ENCODE measurements around the gene SHC2.

SHC2 gene

GRCh38 chr19:406971-407510 lies 53.8 kb downstream of the SHC2 start:
- no peaks in the 10 kb centered on the region for H3K9me3 ChIP-seq (ENCODE audit: control insufficient read depth in 1 of 2, low read length in 2 of 2)
- H3K36me3 ChIP-seq (ENCODE audit: control insufficient read depth in 1 of 2, insufficient read depth in 2 of 2, low read length in 2 of 2), result no peaks in the 10 kb centered on the region
- H3K27ac ChIP-seq (ENCODE audit: low read depth, low read length), result no peak overlapping the region
- no peak overlapping the region for H3K4me3 ChIP-seq (ENCODE audit: low read depth in 1 of 2, low read length in 2 of 2)
- no peak overlapping the region for H3K9ac ChIP-seq (ENCODE audit: low read depth in 1 of 2, low read length in 2 of 2)
- peaks cover 0 to 7% of the 10 kb centered on the region in 2 donors for H3K4me1 ChIP-seq (ENCODE audit: control insufficient read depth in 1 of 2, insufficient read depth in 2 of 2, low read length in 2 of 2)
- H3K27me3 ChIP-seq (ENCODE audit: control insufficient read depth in 1 of 2, insufficient read depth in 2 of 2, low read length in 2 of 2), result peaks cover 19 to 44% of the 10 kb centered on the region in 2 donors

- Histone ChIP-seq H3K27me3 (ENCODE audit: control insufficient read depth in 1 of 2, insufficient read depth in 2 of 2, low read length in 2 of 2) (peaks cover 19 to 45% of the 10 kb centered on the region in 2 donors), H3K9me3 (ENCODE audit: control insufficient read depth in 1 of 2, low read length in 2 of 2) (no peaks in the 10 kb centered on the region), H3K27ac (ENCODE audit: low read depth, low read length) (no peak overlapping the region), H3K36me3 (ENCODE audit: control insufficient read depth in 1 of 2, insufficient read depth in 2 of 2, low read length in 2 of 2) (no peaks in the 10 kb centered on the region), H3K4me3 (ENCODE audit: low read depth in 1 of 2, low read length in 2 of 2) (no peak overlapping the region), H3K4me1 (ENCODE audit: control insufficient read depth in 1 of 2, insufficient read depth in 2 of 2, low read length in 2 of 2) (peaks cover 0 to 7% of the 10 kb centered on the region in 2 donors), H3K9ac (ENCODE audit: low read depth in 1 of 2, low read length in 2 of 2) (no peak overlapping the region)
Observed at GRCh38 chr19:406135-406781, 54.6 kb downstream of the SHC2 start.

- Histone ChIP-seq H3K36me3 (ENCODE audit: control insufficient read depth in 1 of 2, insufficient read depth in 2 of 2, low read length in 2 of 2) (no peaks in the 10 kb centered on the region), H3K9me3 (ENCODE audit: control insufficient read depth in 1 of 2, low read length in 2 of 2) (no peaks in the 10 kb centered on the region), H3K9ac (ENCODE audit: low read depth in 1 of 2, low read length in 2 of 2) (no peak overlapping the region), H3K4me3 (ENCODE audit: low read depth in 1 of 2, low read length in 2 of 2) (no peak overlapping the region), H3K27ac (ENCODE audit: low read depth, low read length) (no peak overlapping the region), H3K4me1 (ENCODE audit: control insufficient read depth in 1 of 2, insufficient read depth in 2 of 2, low read length in 2 of 2) (peaks cover 0 to 7% of the 10 kb centered on the region in 2 donors), H3K27me3 (ENCODE audit: control insufficient read depth in 1 of 2, insufficient read depth in 2 of 2, low read length in 2 of 2) (peaks cover 17 to 43% of the 10 kb centered on the region in 2 donors)
Observed at GRCh38 chr19:405121-405965, 55.5 kb downstream of the SHC2 start.

- Histone ChIP-seq H3K27me3 (ENCODE audit: control insufficient read depth in 1 of 2, insufficient read depth in 2 of 2, low read length in 2 of 2) (peaks cover 5 to 31% of the 10 kb centered on the region in 2 donors), H3K9me3 (ENCODE audit: control insufficient read depth in 1 of 2, low read length in 2 of 2) (no peaks in the 10 kb centered on the region), H3K9ac (ENCODE audit: low read depth in 1 of 2, low read length in 2 of 2) (no peak overlapping the region), H3K27ac (ENCODE audit: low read depth, low read length) (no peak overlapping the region), H3K36me3 (ENCODE audit: control insufficient read depth in 1 of 2, insufficient read depth in 2 of 2, low read length in 2 of 2) (no peaks in the 10 kb centered on the region), H3K4me1 (ENCODE audit: control insufficient read depth in 1 of 2, insufficient read depth in 2 of 2, low read length in 2 of 2) (peaks cover 0 to 3% of the 10 kb centered on the region in 2 donors), H3K4me3 (ENCODE audit: low read depth in 1 of 2, low read length in 2 of 2) (no peak overlapping the region)
Observed at GRCh38 chr19:403221-404027, 57.4 kb downstream of the SHC2 start.

- H3K9ac ChIP-seq (ENCODE audit: low read depth in 1 of 2, low read length in 2 of 2), result no peak overlapping the region
- no peak overlapping the region for H3K27ac ChIP-seq (ENCODE audit: low read depth, low read length)
- no peak overlapping the region for H3K4me3 ChIP-seq (ENCODE audit: low read depth in 1 of 2, low read length in 2 of 2)
- no peaks in the 10 kb centered on the region for H3K9me3 ChIP-seq (ENCODE audit: control insufficient read depth in 1 of 2, low read length in 2 of 2)
- peaks cover 0 to 3% of the 10 kb centered on the region in 2 donors for H3K4me1 ChIP-seq (ENCODE audit: control insufficient read depth in 1 of 2, insufficient read depth in 2 of 2, low read length in 2 of 2)
- no peaks in the 10 kb centered on the region for H3K36me3 ChIP-seq (ENCODE audit: control insufficient read depth in 1 of 2, insufficient read depth in 2 of 2, low read length in 2 of 2)
- peaks cover 5 to 29% of the 10 kb centered on the region in 2 donors for H3K27me3 ChIP-seq (ENCODE audit: control insufficient read depth in 1 of 2, insufficient read depth in 2 of 2, low read length in 2 of 2)
Observed at GRCh38 chr19:402786-403185, 58.0 kb downstream of the SHC2 start.

GRCh38 chr19:401866-402511 lies 58.8 kb downstream of the SHC2 start:
- H3K4me1 ChIP-seq (ENCODE audit: control insufficient read depth in 1 of 2, insufficient read depth in 2 of 2, low read length in 2 of 2), result peaks cover 0 to 3% of the 10 kb centered on the region in 2 donors
- no peaks in the 10 kb centered on the region for H3K36me3 ChIP-seq (ENCODE audit: control insufficient read depth in 1 of 2, insufficient read depth in 2 of 2, low read length in 2 of 2)
- H3K27me3 ChIP-seq (ENCODE audit: control insufficient read depth in 1 of 2, insufficient read depth in 2 of 2, low read length in 2 of 2), result peaks cover 5 to 23% of the 10 kb centered on the region in 2 donors
- H3K9ac ChIP-seq (ENCODE audit: low read depth in 1 of 2, low read length in 2 of 2), result no peak overlapping the region
- no peak overlapping the region for H3K4me3 ChIP-seq (ENCODE audit: low read depth in 1 of 2, low read length in 2 of 2)
- no peak overlapping the region for H3K27ac ChIP-seq (ENCODE audit: low read depth, low read length)
- H3K9me3 ChIP-seq (ENCODE audit: control insufficient read depth in 1 of 2, low read length in 2 of 2), result no peaks in the 10 kb centered on the region

GRCh38 chr19:400976-401865 lies 59.6 kb downstream of the SHC2 start:
- no peak overlapping the region for H3K9ac ChIP-seq (ENCODE audit: low read depth in 1 of 2, low read length in 2 of 2)
- no peaks in the 10 kb centered on the region for H3K36me3 ChIP-seq (ENCODE audit: control insufficient read depth in 1 of 2, insufficient read depth in 2 of 2, low read length in 2 of 2)
- no peak overlapping the region for H3K27ac ChIP-seq (ENCODE audit: low read depth, low read length)
- H3K4me1 ChIP-seq (ENCODE audit: control insufficient read depth in 1 of 2, insufficient read depth in 2 of 2, low read length in 2 of 2), result peaks cover 0 to 3% of the 10 kb centered on the region in 2 donors
- H3K9me3 ChIP-seq (ENCODE audit: control insufficient read depth in 1 of 2, low read length in 2 of 2), result no peaks in the 10 kb centered on the region
- no peak overlapping the region for H3K4me3 ChIP-seq (ENCODE audit: low read depth in 1 of 2, low read length in 2 of 2)
- peaks cover 5 to 21% of the 10 kb centered on the region in 2 donors for H3K27me3 ChIP-seq (ENCODE audit: control insufficient read depth in 1 of 2, insufficient read depth in 2 of 2, low read length in 2 of 2)

GRCh38 chr19:399370-399769 lies 61.5 kb downstream of the SHC2 start:
- Histone ChIP-seq H3K4me3 (ENCODE audit: low read depth in 1 of 2, low read length in 2 of 2) (no peak overlapping the region), H3K4me1 (ENCODE audit: control insufficient read depth in 1 of 2, insufficient read depth in 2 of 2, low read length in 2 of 2) (no peaks in the 10 kb centered on the region), H3K27ac (ENCODE audit: low read depth, low read length) (no peak overlapping the region), H3K9ac (ENCODE audit: low read depth in 1 of 2, low read length in 2 of 2) (no peak overlapping the region), H3K9me3 (ENCODE audit: control insufficient read depth in 1 of 2, low read length in 2 of 2) (peaks cover 0 to 5% of the 10 kb centered on the region in 2 donors), H3K27me3 (ENCODE audit: control insufficient read depth in 1 of 2, insufficient read depth in 2 of 2, low read length in 2 of 2) (peaks cover 5 to 12% of the 10 kb centered on the region in 2 donors), H3K36me3 (ENCODE audit: control insufficient read depth in 1 of 2, insufficient read depth in 2 of 2, low read length in 2 of 2) (no peaks in the 10 kb centered on the region)

- Histone ChIP-seq H3K9me3 (ENCODE audit: control insufficient read depth in 1 of 2, low read length in 2 of 2) (peaks cover 0 to 8% of the 10 kb centered on the region in 2 donors), H3K4me3 (ENCODE audit: low read depth in 1 of 2, low read length in 2 of 2) (no peak overlapping the region), H3K27ac (ENCODE audit: low read depth, low read length) (no peak overlapping the region), H3K9ac (ENCODE audit: low read depth in 1 of 2, low read length in 2 of 2) (no peak overlapping the region), H3K27me3 (ENCODE audit: control insufficient read depth in 1 of 2, insufficient read depth in 2 of 2, low read length in 2 of 2) (peaks cover 5 to 12% of the 10 kb centered on the region in 2 donors), H3K36me3 (ENCODE audit: control insufficient read depth in 1 of 2, insufficient read depth in 2 of 2, low read length in 2 of 2) (no peaks in the 10 kb centered on the region), H3K4me1 (ENCODE audit: control insufficient read depth in 1 of 2, insufficient read depth in 2 of 2, low read length in 2 of 2) (no peaks in the 10 kb centered on the region)
Observed at GRCh38 chr19:398719-399118, 62.1 kb downstream of the SHC2 start.

All from duodenal mucosa (tissue), 2 donors.